Superior temporal gyrus (tissue), 1 donor: ENCODE measurements around the gene C4orf50.
A peak's percentile ranks its signal among the peaks of the same experiment; 100 is the strongest.

ENCODE experiments used
- DNase-seq: peaks from one replicate; pipeline ENCODE4 v3.0.0-alpha.2; 2016; ENCODE audit errors: extremely low spot score

C4orf50 gene

DNA sequence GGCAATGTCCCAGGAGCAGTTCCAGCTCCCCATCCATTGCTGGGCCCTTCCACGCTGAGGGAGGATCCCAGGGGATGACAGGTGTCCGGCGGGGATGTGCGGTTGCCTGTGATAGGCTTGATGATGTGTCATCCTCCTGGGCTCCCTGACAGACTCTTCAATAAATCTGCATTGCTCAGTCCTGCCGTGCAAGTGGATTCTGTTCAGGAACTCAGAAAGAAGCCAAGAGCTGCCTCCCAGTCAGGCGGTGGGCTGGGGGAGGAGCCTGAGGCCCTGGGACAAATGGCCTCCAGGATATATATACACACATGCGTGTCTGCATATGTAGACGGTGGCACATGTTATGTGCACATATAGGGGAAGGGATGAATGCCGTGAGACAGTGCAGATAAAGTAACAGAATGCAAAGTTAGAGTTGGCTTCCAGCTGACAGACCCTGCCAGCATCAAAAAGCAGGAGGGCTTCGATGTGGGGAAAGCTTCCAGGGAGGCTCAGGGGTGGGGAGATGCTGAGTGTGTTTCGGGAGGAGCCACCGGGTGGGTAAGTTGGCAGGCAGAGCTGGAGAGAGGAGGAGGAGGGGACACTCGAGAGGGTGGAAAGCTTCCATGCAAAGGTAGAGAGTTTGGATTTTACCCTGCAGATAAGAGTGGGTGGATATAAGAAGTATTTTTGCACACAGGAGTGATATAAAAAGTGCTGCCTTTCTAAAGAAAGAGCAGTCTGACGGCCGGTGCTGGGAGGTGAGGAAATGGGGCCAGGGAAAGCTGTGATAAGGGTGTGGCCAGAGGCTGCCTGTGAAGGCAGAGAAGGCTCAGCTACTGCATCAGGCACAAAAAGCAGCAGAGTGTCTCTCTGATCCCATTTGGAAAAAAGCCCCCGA, 96.9 kb downstream of the C4orf50 start:
- peak; percentile 27 for DNase-seq

DNA sequence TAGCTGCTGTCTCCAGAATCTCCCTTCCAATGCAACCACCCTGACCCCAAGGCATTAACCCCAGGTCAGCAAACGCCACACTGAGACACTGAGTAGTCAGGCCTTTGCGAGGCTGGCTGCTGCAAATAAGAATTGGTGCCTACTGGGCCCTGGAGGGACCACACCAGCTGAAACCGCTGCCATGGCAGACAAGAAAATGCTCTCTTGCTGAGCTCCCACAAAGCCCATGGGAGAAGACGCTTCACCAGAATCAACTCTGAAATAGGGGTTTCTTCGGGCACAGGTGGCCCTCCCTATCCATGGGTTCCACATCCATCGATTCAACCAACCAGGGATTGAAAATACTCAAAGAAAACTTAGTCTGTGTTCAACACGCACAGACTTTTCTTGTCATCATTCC, 98.7 kb downstream of the C4orf50 start:
- DNase-seq, result no peak

- no peak for DNase-seq
These were observed 99.2 kb downstream of the C4orf50 start for GRCh38 chr4:5919044-5919443.

DNA sequence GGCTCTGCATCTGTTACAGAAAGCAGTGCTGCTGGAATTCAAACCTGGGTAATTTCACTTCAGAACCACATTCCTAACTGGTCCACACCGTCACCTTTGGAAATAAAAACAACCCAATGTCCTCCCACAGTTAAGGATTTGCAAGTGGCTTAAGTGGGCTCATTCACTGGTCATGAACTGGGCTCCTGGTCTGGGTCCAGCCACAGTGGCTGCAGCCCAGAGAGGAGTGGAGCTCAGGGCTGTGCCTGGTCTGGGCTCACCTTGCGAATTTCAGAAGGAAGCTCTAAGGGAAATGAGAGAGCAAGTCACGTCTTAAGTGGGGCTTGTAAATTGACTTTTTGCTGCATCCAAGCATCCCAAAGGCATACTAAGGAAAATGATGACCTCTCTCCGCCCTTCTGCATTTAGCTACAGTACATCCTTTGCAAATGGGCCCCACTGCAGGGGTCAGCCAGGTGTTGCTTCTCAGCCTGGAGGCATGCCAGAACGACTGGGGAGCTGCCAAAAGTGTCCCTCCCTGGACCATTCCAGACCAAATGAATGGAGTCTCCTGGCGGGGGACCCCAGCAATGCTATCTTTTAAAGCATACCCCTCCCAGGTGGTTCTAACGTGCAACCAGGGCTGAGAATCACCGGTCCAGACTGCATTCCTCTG, 99.8 kb downstream of the C4orf50 start:
- DNase-seq, result no peak

- DNase-seq, result no peak
These were observed 100.6 kb downstream of the C4orf50 start for GRCh38 chr4:5917672-5918071.

DNA sequence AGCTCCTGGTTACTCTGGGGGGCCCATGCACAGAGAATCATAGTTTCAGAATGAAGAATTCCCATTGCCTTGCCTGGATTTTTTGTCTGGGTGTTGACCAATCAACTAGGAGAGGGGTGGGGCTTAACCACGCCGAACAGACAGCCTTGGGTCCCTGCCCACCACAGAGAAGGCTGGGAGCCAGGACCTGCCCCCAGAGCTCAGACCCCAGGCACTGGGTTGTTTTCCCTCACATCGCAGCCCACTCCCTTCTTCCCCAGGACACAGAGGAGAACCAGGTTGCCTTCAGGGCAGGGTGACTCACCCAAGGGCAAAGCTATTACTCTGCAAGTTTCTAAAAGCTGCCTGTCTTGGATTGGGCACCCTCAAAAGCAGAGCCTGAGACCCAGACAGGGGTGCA, 102.0 kb downstream of the C4orf50 start:
- DNase-seq, result no peak

- no peak for DNase-seq
These were observed 104.8 kb downstream of the C4orf50 start for GRCh38 chr4:5913454-5913853.

GRCh38 chr4:5912614-5913019, 105.6 kb downstream of the C4orf50 start:
- no peak for DNase-seq

DNA sequence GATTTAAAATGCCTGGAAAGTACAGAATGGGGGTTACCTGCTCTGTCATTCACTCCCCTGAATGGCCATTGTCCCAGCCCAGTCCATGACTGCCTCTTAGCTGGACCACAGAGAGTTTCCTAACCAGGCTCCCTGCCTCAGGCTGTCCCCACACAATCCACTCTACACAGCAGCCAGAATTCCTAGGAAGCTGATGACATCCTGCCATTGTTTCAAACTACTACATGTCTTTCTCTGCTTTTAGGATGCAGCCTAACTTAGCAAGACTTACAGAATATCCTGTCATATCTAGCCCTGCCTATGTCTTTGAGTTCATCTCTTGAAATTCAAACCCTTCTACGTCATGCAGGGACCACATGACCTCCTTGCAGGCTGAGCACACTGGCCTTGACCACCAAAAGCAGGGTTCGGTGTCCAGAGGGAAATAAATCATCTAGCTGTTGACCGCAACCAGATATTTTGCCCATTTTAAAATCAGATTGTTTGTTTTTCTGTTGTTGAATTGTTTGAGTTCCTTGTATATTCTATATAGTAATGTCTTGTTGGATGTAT, 109.3 kb downstream of the C4orf50 start:
- no peak for DNase-seq

- no peak for DNase-seq
These were observed 112.0 kb downstream of the C4orf50 start for GRCh38 chr4:5906191-5906590.

GRCh38 chr4:5905714-5906113, 112.5 kb downstream of the C4orf50 start:
- no peak for DNase-seq

GRCh38 chr4:5900844-5901243, 117.4 kb downstream of the C4orf50 start:
- DNase-seq, result no peak

- no peak for DNase-seq
These were observed 118.3 kb downstream of the C4orf50 start for GRCh38 chr4:5899881-5900280.

- DNase-seq, result no peak
These were observed 118.8 kb downstream of the C4orf50 start for GRCh38 chr4:5899396-5899795.

GRCh38 chr4:5897674-5898073, 120.6 kb downstream of the C4orf50 start:
- DNase-seq, result no peak

GRCh38 chr4:5895287-5895686, 122.9 kb downstream of the C4orf50 start:
- peak; percentile 68 for DNase-seq

- DNase-seq, result no peak
These were observed 124.0 kb downstream of the C4orf50 start for GRCh38 chr4:5894266-5894665.

- no peak for DNase-seq
These were observed 124.6 kb downstream of the C4orf50 start for GRCh38 chr4:5893591-5893990.

DNA sequence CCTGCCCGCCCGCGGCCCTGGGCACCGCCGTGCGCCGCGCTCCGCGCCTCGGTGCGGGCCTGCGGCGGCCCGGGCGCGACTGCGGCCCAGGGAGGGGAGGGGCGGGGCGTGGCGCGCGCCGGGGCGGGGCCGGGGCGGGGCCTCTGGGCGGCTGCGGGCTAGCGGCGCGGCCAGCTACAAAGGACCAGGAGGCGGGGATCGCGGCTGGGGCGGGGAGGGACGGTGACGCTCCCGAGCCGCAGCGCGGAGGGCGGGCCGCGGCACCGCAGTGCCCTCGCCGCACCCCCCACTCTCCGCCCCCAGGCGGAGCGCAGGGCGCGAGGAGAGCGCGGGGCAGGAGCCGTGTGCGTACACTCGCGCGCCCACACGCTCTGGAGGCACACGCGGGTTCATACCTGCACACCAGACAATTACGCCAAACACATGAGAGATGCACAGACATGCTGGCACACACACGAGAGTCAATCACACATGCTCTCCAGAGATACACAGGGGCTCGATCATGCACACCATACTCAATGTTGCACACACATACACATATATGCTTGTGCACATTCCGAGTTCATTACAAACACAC, 125.1 kb downstream of the C4orf50 start, which contains the start of gene CRMP1:
CRMP1 (minus strand) TSS at position 83 of the 577 bp plus-strand sequence. CDS start 117 bp downstream, outside the sequence.
- no peak for DNase-seq

- no peak for DNase-seq
These were observed 125.8 kb downstream of the C4orf50 start for GRCh38 chr4:5892323-5893003.

DNA sequence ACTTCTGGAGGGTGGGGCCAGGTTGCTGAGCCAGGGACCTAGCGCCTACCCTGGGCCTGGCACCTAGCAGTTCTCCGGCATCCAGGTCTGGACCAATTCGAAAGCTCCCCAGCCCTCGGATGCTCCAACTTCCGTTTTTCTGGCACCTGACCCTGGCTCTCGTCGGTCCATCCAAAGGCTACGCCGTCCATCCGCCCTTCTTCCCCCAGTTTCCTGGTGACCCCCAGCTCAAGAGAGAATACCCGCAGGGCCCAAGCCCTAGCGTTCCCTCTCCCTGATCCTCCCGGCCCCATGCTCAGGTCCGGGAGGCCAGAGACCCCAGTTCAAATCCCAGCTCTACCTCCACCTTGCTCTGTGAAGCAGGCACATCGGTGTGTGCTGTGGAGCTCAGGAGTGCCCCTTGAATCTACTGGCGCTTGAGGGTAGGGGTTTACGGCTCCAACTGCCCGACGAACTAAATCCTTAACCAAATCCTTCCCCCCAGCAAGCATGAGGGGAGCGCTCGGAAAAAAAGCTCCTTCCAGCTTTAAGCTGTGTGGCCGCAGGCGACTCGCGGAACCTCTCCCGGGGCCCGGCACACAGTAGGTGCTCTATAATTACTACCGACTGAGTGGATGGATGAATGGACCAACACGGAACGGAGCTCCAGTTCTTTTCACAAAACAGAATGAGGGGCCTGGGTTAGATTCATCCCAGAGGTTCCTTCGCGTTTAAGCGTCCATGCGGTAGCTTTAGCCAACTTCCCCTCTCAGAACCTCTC, 126.5 kb downstream of the C4orf50 start:
- DNase-seq, result no peak
